Mesenteric fat pad (tissue), 1 donor: ENCODE results near the gene TOR1A. TPM values are rescaled to one million over a fixed set of nuclear protein-coding genes. Genes with fewer than 3 reads are reported as not detected.

ENCODE experiments used
- DNase-seq: peaks from one replicate; pipeline ENCODE4 v3.0.0-alpha.2; 2020; ENCODE audit warnings: low spot score
- total RNA-seq: library from RNA; stranded (reverse); fragmentation: NEBNext Ultra II Directional; extraction: Animal tissue kit (Norgen Biotek cat#: 25700); gene quantifications from one replicate; pipeline ENCODE4 v1.2.1, GENCODE V29; 2021
- donor health status: DM: yes; HTN: yes; CAD: no.

The TOR1A gene
- total RNA-seq, 1 donor from 2014 or later, result 33.9 TPM

- DNase-seq, result no peak
These were observed 28.6 kb upstream of the TOR1A start for GRCh38 chr9:129852579-129852978.

- no peak for DNase-seq
These were observed 27.9 kb upstream of the TOR1A start for GRCh38 chr9:129851821-129852220.

DNA sequence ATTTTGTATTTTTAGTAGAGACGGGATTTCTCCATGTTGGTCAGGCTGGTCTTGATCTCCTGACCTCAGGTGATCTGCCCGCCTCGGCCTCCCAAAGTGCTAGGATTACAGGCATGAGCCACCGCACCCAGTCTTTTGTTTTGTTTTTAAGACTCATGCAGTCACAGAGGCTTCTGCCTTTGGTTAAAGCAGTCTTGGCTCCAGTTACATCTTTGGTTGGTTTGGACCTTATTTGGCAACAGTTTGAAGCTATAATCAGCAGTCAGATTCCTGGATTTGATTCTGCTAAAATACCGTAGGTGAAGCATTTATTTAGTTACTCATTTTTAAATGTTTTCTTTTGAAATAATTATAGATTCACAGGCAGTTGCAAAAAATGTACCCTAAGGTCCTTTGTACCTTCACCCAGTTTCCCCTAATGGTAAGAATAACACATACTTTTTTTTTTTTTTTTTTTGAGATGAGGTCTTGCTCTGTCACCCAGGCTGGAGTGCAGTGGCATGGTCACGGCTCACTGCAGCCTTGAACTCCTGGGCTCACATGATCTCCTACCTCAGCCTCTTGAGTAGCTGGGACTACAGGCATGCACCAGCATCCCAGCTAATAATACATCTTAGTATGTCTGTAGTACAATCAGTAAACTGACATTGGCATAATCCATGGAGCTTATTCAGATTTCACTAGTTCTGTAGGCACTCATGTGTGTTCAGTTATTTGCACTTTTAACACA lies 27.1 kb upstream of the TOR1A start:
- no peak for DNase-seq

DNA sequence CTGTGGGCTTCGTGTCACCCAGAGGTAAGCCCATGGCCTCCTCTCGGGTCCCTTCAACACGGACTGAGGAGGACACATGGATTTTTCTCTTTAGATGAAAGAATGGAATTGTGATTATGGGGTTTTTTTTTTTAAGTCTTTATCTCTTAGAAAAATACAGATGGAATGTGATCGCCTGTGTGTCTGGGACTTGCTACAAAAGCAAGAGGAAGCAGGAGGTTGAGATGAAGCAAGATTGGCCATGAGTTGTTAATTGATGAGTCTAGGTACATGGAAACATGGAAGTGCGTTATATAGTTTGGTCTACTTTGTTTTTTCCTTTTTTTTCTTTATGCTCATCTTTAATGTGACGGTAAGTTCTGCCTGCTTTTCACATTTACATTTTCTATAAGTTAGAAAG lies 26.0 kb upstream of the TOR1A start:
- no peak for DNase-seq

- DNase-seq, result no peak
These were observed 24.9 kb upstream of the TOR1A start for GRCh38 chr9:129848712-129849441.

DNA sequence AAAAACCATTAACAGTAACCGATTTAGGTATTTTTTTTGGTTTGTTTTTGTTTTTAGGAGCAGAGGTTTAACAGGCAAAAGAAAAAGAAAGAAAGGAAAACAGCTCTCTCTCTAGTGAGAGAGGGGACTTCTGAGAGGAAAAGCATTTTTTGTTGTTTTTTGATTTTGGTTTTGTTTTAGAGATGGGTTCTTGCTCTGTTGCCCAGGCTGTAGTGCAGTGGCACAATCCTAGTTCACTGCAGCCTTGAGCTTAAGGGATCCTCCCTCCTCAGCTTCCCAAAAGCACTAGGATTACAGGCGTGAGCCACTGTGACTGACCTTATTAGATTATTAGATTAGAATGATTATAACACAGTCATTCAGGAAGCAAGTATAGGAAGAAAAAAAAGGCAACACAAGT lies 21.4 kb upstream of the TOR1A start:
- no peak for DNase-seq

DNA sequence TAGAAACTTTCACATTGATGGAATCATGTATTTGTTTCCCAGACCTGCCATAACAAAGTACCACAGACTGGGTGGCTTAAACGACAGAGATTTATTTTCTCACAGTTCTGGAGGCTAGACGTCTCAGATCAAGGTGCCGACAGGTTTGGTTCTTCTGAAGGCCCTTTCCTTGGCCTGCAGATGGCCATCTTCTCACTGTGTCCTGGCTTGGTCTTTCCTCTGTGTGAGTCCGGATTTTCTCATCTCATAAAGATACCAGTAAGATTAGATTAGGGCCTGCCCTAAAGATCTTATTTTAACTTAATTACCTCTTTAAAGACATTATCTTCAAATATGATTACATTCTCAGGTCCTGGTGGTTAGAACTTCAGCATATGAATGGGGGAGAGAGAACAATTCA lies 17.1 kb upstream of the TOR1A start:
- DNase-seq, result no peak

DNA sequence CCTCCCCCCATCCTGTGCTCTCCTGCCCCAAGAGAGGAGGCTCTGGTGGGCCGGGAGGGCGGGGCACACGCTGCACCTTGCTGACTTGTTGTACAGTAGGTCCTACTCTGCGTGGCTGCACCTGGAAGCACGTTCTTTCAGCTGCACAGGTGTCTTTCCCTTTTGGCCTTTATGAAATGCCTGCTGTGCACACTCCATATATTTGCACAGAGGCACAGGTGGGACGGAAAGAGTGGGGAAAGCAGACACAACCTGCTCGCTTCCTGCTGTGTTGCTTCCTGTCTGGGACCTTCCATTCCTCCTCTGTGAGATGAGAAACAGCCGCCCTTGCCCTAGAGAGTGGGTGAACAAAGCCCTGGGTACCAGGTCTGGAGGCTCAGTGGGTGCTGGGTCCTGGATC lies 16.1 kb upstream of the TOR1A start:
- no peak for DNase-seq

DNA sequence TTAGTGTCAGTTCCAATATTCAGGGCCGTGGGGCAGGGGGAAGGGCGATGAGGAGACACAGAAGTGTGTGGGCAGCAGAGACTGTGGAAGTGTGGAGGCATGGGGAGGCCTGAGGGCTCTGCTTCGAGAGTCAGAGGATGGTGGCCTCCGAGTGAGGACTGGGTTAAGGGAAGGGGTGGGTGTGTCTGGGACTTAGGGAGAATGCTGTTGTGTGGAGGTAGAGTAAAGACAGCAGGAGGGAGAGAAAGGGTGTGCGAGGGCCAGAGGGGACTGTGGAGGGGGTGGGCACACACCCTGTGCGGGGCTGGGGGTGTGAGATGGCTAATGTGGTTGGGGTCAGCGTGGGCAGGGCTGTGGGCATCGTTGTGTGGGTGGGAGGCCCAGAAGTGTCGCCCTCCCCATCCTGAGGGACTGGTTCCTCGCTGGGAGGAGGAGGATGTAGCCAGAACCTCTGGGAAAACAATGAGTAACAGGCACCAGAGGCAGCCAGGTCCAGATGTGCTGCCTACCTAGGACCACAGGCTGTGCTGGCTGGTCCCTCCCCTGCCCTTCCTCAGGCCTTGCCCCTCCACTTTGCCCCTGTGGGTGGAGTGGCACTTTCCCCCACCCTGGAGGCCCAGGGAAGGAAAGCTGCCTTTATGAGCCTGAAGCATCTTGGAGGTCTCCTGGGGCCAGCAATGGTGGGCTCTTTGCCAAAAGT lies 15.5 kb upstream of the TOR1A start:
- DNase-seq, result no peak

- no peak for DNase-seq
These were observed 14.8 kb upstream of the TOR1A start for GRCh38 chr9:129838707-129839259.

DNA sequence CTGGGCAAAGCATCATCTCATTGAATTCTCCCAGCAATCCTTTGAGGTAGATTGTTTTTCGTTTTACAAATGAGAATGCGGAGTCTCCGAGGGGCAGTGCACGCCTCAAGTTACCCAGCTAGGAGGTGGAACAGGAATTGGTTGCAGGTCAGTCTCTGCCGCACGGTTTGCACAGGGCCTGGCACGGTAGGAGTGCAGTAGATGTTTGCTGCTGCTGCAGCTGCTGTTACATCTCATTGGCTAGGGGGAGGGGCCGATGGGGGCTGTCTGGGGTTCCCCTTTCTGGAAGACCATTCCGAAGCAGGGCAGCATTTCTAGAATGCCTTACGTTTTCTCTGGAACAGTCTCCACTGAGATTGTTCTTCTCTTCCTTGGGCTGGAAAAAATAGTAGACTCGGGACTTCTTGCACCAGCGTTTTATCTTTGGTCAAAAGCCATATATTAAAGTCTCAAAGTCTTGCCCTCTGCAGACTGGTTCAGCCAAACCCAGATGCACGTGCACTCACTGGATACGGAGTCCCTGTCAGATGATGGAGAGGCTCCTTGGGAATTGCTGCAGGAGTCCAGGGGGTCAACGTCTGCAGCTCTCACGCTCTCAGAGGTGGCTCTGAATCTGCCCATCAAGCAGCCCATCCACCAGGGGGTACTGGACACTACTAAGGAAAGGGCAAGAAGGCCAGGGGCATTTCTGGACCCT lies 12.5 kb upstream of the TOR1A start:
- DNase-seq, result no peak

- no peak for DNase-seq
These were observed 11.9 kb upstream of the TOR1A start for GRCh38 chr9:129835860-129836223.

DNA sequence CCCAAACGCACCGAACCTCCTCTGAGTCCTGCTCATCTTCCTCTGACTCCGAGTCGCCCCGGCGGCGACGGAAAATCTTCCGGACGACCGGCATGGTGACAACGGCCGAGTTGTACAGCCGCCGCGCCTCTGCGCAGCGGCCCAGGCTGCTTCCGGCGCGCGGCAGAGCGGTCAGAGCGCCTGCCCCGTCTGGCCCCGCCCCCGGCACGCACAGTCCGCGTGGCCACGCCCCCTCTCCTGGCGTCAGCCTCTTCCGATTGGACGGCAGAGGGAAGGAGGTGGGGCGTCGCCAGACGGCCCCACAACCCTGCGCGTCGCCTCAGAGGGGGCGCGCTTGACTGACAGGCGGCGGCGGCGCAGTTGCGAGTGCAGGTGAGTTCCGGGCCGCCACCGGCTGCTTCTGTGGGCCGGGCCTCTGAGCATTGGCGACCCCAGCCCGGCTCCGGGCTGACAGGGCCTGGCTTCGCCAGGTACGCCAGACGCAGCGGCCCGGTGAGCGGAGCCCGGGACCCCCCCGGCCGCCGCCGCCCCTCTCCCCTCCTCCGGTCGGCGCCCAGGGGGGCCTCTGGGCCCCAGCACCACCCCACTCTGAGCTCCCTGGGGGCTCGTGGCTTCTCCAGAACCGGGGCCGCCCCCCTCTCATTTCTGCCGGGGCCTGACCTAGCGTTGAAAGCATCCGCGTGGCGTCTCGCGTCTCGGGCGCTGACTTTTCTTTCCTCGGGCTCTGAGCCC lies 11.4 kb upstream of the TOR1A start, which contains the start of the genes C9orf78 and USP20:
Gene C9orf78, minus strand, starts transcription at position 148 of the 732 bp plus-strand sequence. Its CDS starts 54 bp downstream, at position 94.
Gene USP20, plus strand, starts transcription at position 331 of the 732 bp plus-strand sequence. CDS start 17,098 bp downstream, outside the sequence.
- DNase-seq, result peak; percentile 99

- DNase-seq, result no peak
These were observed 10.7 kb upstream of the TOR1A start for GRCh38 chr9:129834489-129835127.

GRCh38 chr9:129832982-129833381 lies 9.0 kb upstream of the TOR1A start:
- no peak for DNase-seq

- DNase-seq, result no peak
These were observed 5.0 kb upstream of the TOR1A start for GRCh38 chr9:129828969-129829368.

DNA sequence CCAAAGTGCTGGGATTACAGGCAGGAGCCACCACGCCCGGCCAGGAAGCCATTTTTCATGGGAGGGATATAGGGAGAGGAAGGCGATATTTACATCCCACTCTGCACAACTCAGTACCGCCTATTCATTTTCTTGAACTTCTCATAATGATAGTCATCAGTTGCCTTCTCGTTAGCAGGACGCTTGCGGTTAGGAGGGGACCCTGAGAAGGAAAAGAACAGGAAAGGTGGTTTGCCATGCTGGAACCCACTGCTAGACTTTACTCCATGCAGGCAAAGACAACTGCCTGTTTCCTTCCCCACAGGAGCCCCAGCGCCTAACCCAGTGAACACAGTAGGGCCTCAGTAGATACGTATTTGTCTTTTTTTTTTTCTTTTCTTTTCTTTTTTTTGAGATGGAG lies 4.1 kb upstream of the TOR1A start:
- DNase-seq, result no peak

GRCh38 chr9:129826759-129827158 lies 2.8 kb upstream of the TOR1A start:
- no peak for DNase-seq

DNA sequence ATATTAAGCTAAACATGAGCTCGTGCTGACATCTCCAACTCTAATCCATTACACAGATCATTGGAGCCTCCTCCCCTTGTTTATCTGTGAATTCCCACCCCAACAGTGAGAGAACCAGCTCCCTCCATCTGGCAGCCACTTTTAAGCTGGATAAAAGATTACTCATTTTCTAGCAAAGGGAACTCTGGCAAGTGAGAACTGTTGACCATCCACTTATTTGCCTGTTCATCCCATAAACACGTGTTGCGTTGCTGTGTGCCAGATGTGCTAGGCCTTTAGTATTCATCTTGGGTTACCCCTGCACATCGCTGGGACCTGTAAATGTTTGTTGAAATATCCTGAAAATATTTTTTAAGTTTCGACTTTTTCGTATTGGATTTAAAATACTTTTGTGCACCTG lies 2.4 kb upstream of the TOR1A start:
- no peak for DNase-seq

GRCh38 chr9:129823542-129823934 lies 398 bp downstream of the TOR1A start:
- no peak for DNase-seq
